ENCODE results near the gene NPPC. TPM values are rescaled to one million over a fixed set of nuclear protein-coding genes. Genes with fewer than 3 reads are reported as not detected.

The NPPC gene
- polyA plus RNA-seq, 2 of the 4 experiments (the other 2 are of a cell fraction), result not detected

- FAIRE-seq (no peak), ATAC-seq (no peak), DNase-seq (ENCODE audit: low read depth in 1 of 2, low spot score in 1 of 2) (no peak)
- TF ChIP-seq CTCF (IDR thresholded peaks at IDR 0.05), result no peak
- no peak for TF ChIP-seq KDM1A (IDR thresholded peaks at IDR 0.05; ENCODE audit: low read depth)
- no peak for TF ChIP-seq RFX5 (IDR thresholded peaks at IDR 0.05)
- TF ChIP-seq CBX2 (IDR thresholded peaks at IDR 0.05; ENCODE audit: borderline replicate concordance, low read depth), result no peak
- no peak for TF ChIP-seq RAD21 (conservative IDR thresholded peaks at IDR 0.05 in 1 of 2, IDR thresholded peaks at IDR 0.05 in 1 of 2)
- no peak for TF ChIP-seq MYC (IDR thresholded peaks at IDR 0.05; ENCODE audit: borderline replicate concordance, low read length)
- no peak for TF ChIP-seq MAX (IDR thresholded peaks at IDR 0.05)
- no peak for TF ChIP-seq HMGXB4 (CRISPR knock-in tag; IDR thresholded peaks at IDR 0.05; ENCODE audit: borderline replicate concordance)
- TF ChIP-seq RCOR1 (IDR thresholded peaks at IDR 0.05; ENCODE audit: low read depth, low read length), result no peak
- TF ChIP-seq GATA3 (IDR thresholded peaks at IDR 0.05; ENCODE audit: borderline replicate concordance), result no peak
- no peak for TF ChIP-seq MAZ (IDR thresholded peaks at IDR 0.05; ENCODE audit: borderline replicate concordance, low read depth, low read length)
- TF ChIP-seq CHD4 (IDR thresholded peaks at IDR 0.05; ENCODE audit: borderline replicate concordance), result no peak
- no peak for TF ChIP-seq ESRRA (IDR thresholded peaks at IDR 0.05; ENCODE audit: borderline replicate concordance, low read length)
- TF ChIP-seq ZSCAN20 (CRISPR knock-in tag; IDR thresholded peaks at IDR 0.05), result no peak
- TF ChIP-seq SMC3 (IDR thresholded peaks at IDR 0.05), result no peak
- TF ChIP-seq TP53 (CRISPR knock-in tag; IDR thresholded peaks at IDR 0.05), result no peak
- TF ChIP-seq HOXA7 (CRISPR knock-in tag; IDR thresholded peaks at IDR 0.05), result no peak
- no peak for TF ChIP-seq SREBF2 (IDR thresholded peaks at IDR 0.05)
- TF ChIP-seq TFCP2L1 (CRISPR knock-in tag; IDR thresholded peaks at IDR 0.05), result no peak
- H3K27ac ChIP-seq, result no peak overlapping the region
- H3K9me3 ChIP-seq, result no peaks in the 10 kb centered on the region
- CTCF ChIA-PET, result interaction anchor here (0.6 to 2.0 kb wide), 2 partner anchors 23 to 313 kb away, joined by 3 to 5 read pairs; no protein-coding TSS in a partner anchor
- 7% methylated on average over 1 of the region's 1 CpG for WGBS (ENCODE audit: missing lambda C conversion rate)
- H3K4me2 ChIP-seq, result no peak overlapping the region
- POLR2A ChIA-PET, result no interaction called here
- H3K4me1 ChIP-seq, result peaks cover 14% of the 10 kb centered on the region; the same call in 1 of the 3 replicates
- no peak overlapping the region for H3K4me3 ChIP-seq
These were observed 51.3 kb downstream of the NPPC start for GRCh38 chr2:231874944-231875343.

Small RNA genes within 50 kb of the gene (small RNA-seq; reads per million reads assigned to genes)
- 0 reads per million in 6 experiments for gene MIR1471

Other genes with a start within 250 kb of the NPPC start
- 434 and 1,191 TPM in 2 replicates for gene PTMA, start 217.9 kb downstream of the NPPC start, polyA plus RNA-seq (2011; rRNA removed)
- 2,232 to 2,533 TPM (median 2,360 TPM) in 3 replicates for gene PTMA, start 217.9 kb downstream of the NPPC start, polyA plus RNA-seq (2017; fragmentation: RNase III; extraction: RNeasy Plus Mini Kit Qiagen cat#74134 plus additional on column Dnase treatment)
- gene PDE6D, start 145.1 kb downstream of the NPPC start, polyA plus RNA-seq (2011; rRNA removed), result 51.3 and 56.0 TPM in 2 replicates
- 20.9 to 27.4 TPM (median 27.3 TPM) in 3 replicates for gene PDE6D, start 145.1 kb downstream of the NPPC start, polyA plus RNA-seq (2017; fragmentation: RNase III; extraction: RNeasy Plus Mini Kit Qiagen cat#74134 plus additional on column Dnase treatment)
- gene COPS7B, start 140.0 kb downstream of the NPPC start, polyA plus RNA-seq (2011; rRNA removed), result 54.9 and 63.4 TPM in 2 replicates
- gene COPS7B, start 140.0 kb downstream of the NPPC start, polyA plus RNA-seq (2017; fragmentation: RNase III; extraction: RNeasy Plus Mini Kit Qiagen cat#74134 plus additional on column Dnase treatment), result 29.4 to 34.3 TPM (median 33.4 TPM) in 3 replicates
- 15.4 and 16.7 TPM in 2 replicates for gene DIS3L2, start 35.3 kb upstream of the NPPC start, polyA plus RNA-seq (2011; rRNA removed)
- gene DIS3L2, start 35.3 kb upstream of the NPPC start, polyA plus RNA-seq (2017; fragmentation: RNase III; extraction: RNeasy Plus Mini Kit Qiagen cat#74134 plus additional on column Dnase treatment), result 14.9 to 15.7 TPM (median 15.6 TPM) in 3 replicates

All from A549 (cell line).